Measurements from ENCODE around the gene RGMA.

GRCh38 chr15:93029836-93030429 lies 59.1 kb downstream of the RGMA start:
- TF ChIP-seq CTCF (IDR thresholded peaks at IDR 0.05) (no peak), POLR2A (IDR thresholded peaks at IDR 0.05) (no peak)

Measured in adrenal gland (tissue), 5 donors.